GM19463 (cell line): Measurements from ENCODE around the gene ZC3H10.

Experiments used
- ATAC-seq: cut with Tn5 transposase; IDR thresholded peaks from one replicate; pipeline ENCODE4 v1.9.1; 2021; ENCODE audit warnings: mild to moderate bottlenecking, moderate library complexity; ENCODE audit not compliant: unreplicated experiment

Gene ZC3H10

GRCh38 chr12:56164345-56164729 lies 46.3 kb downstream of the ZC3H10 start:
- ATAC-seq = no peak

- no peak for ATAC-seq
Observed at GRCh38 chr12:56165369-56165768, 47.3 kb downstream of the ZC3H10 start.

- no peak for ATAC-seq
Observed at GRCh38 chr12:56169229-56169759, 51.2 kb downstream of the ZC3H10 start.

- no peak for ATAC-seq
Observed at GRCh38 chr12:56172839-56173238, 54.8 kb downstream of the ZC3H10 start.
